Measurements from ENCODE around the gene MCM10.
"Not testable (repeated sequence)": the region's sequence is repeated elsewhere in the genome, so short reads cannot be mapped to it uniquely, and the experiment has no call there.

MCM10 gene

GRCh38 chr10:13160934-13161856 lies at the start of gene MCM10:
Gene MCM10, plus strand, starts transcription at chr10:13161558. Its CDS starts 2,645 bp downstream, at chr10:13164203.
- DNase-seq (ENCODE audit: low read depth, low spot score) = peak; percentile 100

GRCh38 chr10:13113544-13113943 lies 47.8 kb upstream of the MCM10 start:
- DNase-seq (ENCODE audit: low read depth, low spot score) = no peak

GRCh38 chr10:13115832-13116803 lies 45.2 kb upstream of the MCM10 start:
- no peak for DNase-seq (ENCODE audit: low read depth, low spot score)

GRCh38 chr10:13117841-13118783 lies 43.2 kb upstream of the MCM10 start:
- DNase-seq (ENCODE audit: low read depth, low spot score) = no peak

- no peak for DNase-seq (ENCODE audit: low read depth, low spot score)
These were observed 42.5 kb upstream of the MCM10 start for GRCh38 chr10:13118784-13119410.

- DNase-seq (ENCODE audit: low read depth, low spot score) = no peak
These were observed 40.4 kb upstream of the MCM10 start for GRCh38 chr10:13120786-13121499.

GRCh38 chr10:13121500-13121854 lies 39.9 kb upstream of the MCM10 start:
- no peak for DNase-seq (ENCODE audit: low read depth, low spot score)

- no peak for DNase-seq (ENCODE audit: low read depth, low spot score)
These were observed 24.7 kb upstream of the MCM10 start for GRCh38 chr10:13136651-13137050.

- DNase-seq (ENCODE audit: low read depth, low spot score) = no peak
These were observed 22.2 kb upstream of the MCM10 start for GRCh38 chr10:13139150-13139549.

GRCh38 chr10:13139676-13140075 lies 21.7 kb upstream of the MCM10 start:
- DNase-seq (ENCODE audit: low read depth, low spot score) = no peak

- no peak for DNase-seq (ENCODE audit: low read depth, low spot score)
These were observed 20.6 kb upstream of the MCM10 start for GRCh38 chr10:13140627-13141190.

- DNase-seq (ENCODE audit: low read depth, low spot score) = no peak
These were observed 17.6 kb upstream of the MCM10 start for GRCh38 chr10:13143766-13144165.

GRCh38 chr10:13144814-13145213 lies 16.5 kb upstream of the MCM10 start:
- no peak for DNase-seq (ENCODE audit: low read depth, low spot score)

- no peak for DNase-seq (ENCODE audit: low read depth, low spot score)
These were observed 15.0 kb upstream of the MCM10 start for GRCh38 chr10:13146379-13146778.

GRCh38 chr10:13147161-13147560 lies 14.2 kb upstream of the MCM10 start:
- DNase-seq (ENCODE audit: low read depth, low spot score) = no peak

- DNase-seq (ENCODE audit: low read depth, low spot score) = no peak
These were observed 9.1 kb upstream of the MCM10 start for GRCh38 chr10:13152296-13152695.

GRCh38 chr10:13155860-13156259 lies 5.5 kb upstream of the MCM10 start:
- DNase-seq (ENCODE audit: low read depth, low spot score) = not testable (repeated sequence)

- DNase-seq (ENCODE audit: low read depth, low spot score) = peak; percentile 28
These were observed 3.0 kb upstream of the MCM10 start for GRCh38 chr10:13158401-13158800.

GRCh38 chr10:13161857-13162271 lies 506 bp downstream of the MCM10 start:
- DNase-seq (ENCODE audit: low read depth, low spot score) = peak; percentile 26

- DNase-seq (ENCODE audit: low read depth, low spot score) = no peak
These were observed 2.5 kb downstream of the MCM10 start for GRCh38 chr10:13163859-13164258.
